B cell (primary cell): ENCODE measurements around the gene PDZRN3. TPM values are rescaled to one million over a fixed set of nuclear protein-coding genes. Genes with fewer than 3 reads are reported as not detected.

Experiments
- ATAC-seq: fragments of 200-7000 bp; cut with Tn5 transposase; one replicate; pipeline ENCODE4 v1.10.0; 2021; ENCODE audit warnings: low read depth, mild to moderate bottlenecking, moderate number of reproducible peaks, moderate library complexity
- CTCF ChIA-PET: fragments of 350-600 bp; sonication (Branson Sonifier 250); formaldehyde crosslinking; loops from one replicate; lab custom pipeline; 2021; ENCODE audit warnings: antibody characterized with exemption, inconsistent platforms; lab: Charles Lee
- POLR2A ChIA-PET: fragments of 350-600 bp; sonication (Branson Sonifier 250); formaldehyde crosslinking; loops from one replicate; lab custom pipeline; 2021; ENCODE audit warnings: antibody characterized with exemption; lab: Charles Lee
- DNase-seq: peaks from one replicate; pipeline ENCODE4 v3.0.0; 2013
- H2AFZ ChIP-seq: 2 replicates; pipeline ENCODE4 v1.6.1; 2012; ENCODE audit warnings: mild to moderate bottlenecking, low read depth, low read length; ENCODE audit not compliant: insufficient read depth, poor library complexity, severe bottlenecking
- H3K27ac ChIP-seq, 2 donors: 1 replicate in 1 of 2; 2 replicates in 1 of 2; pipeline ENCODE4 v1.5.1; 2012 to 2013; ENCODE audit warnings: low read length in 2 of 2, mild to moderate bottlenecking in 2 of 2, moderate library complexity in 1 of 2
- H3K27me3 ChIP-seq, 4 experiments: fragments of 200-600 bp in 1 of 4; sonication (generic) in 1 of 4; replicated peaks in 1 of 4; 1 replicate in 2 of 4; 2 replicates in 2 of 4; pipeline versions ENCODE4 v1.6.1 to v1.7.0; 2013 to 2016; ENCODE audit warnings: low read length in 3 of 4, mild to moderate bottlenecking in 2 of 4, mixed read lengths in 1 of 4, moderate library complexity in 1 of 4; ENCODE audit not compliant: insufficient read depth in 4 of 4, control insufficient read depth in 3 of 4; ENCODE audit errors: control extremely low read depth in 1 of 4
- H3K36me3 ChIP-seq, 2 experiments: replicated peaks in 1 of 2; 1 replicate in 1 of 2; 2 replicates in 1 of 2; pipeline versions ENCODE4 v1.6.1 to v1.7.1; 2013; ENCODE audit warnings: low read length in 1 of 2; ENCODE audit not compliant: insufficient read depth in 2 of 2, control insufficient read depth in 1 of 2; ENCODE audit errors: control extremely low read depth in 1 of 2, extremely low read depth in 1 of 2
- H3K4me1 ChIP-seq, 2 donors: fragments of 200-600 bp in 1 of 2; sonication (generic) in 1 of 2; 1 replicate in 1 of 2; 2 replicates in 1 of 2; pipeline versions ENCODE4 v1.5.1 to v1.6.1; 2013 to 2017; ENCODE audit warnings: low read length in 2 of 2; ENCODE audit not compliant: control insufficient read depth in 2 of 2, insufficient read depth in 2 of 2
- H3K4me2 ChIP-seq: replicated peaks from 2 replicates; pipeline ENCODE3; 2012; ENCODE audit warnings: mild to moderate bottlenecking, low read depth, low read length; ENCODE audit not compliant: poor library complexity, severe bottlenecking
- H3K4me3 ChIP-seq, 5 experiments: fragments of 200-600 bp in 1 of 5; sonication (generic) in 1 of 5; 1 replicate in 3 of 5; 2 replicates in 2 of 5; pipeline versions ENCODE4 v1.5.1 to v1.7.0; 2011 to 2016; ENCODE audit warnings: low read length in 4 of 5, mild to moderate bottlenecking in 4 of 5, low read depth in 2 of 5, control low read depth in 1 of 5, moderate library complexity in 1 of 5; ENCODE audit not compliant: insufficient read depth in 1 of 5; ENCODE audit errors: control extremely low read depth in 1 of 5, extremely low read depth in 1 of 5
- H3K79me2 ChIP-seq: fragments of 200-600 bp; sonication (generic); one replicate; pipeline ENCODE4 v1.6.0; 2016; ENCODE audit warnings: low read length; ENCODE audit not compliant: control insufficient read depth, insufficient read depth
- H3K9ac ChIP-seq: fragments of 200-600 bp; sonication (generic); 2 replicates; pipeline ENCODE4 v1.6.1; 2017; ENCODE audit warnings: mild to moderate bottlenecking, low read length, moderate library complexity
- H3K9me3 ChIP-seq, 3 donors: one replicate each; pipeline versions ENCODE4 v1.6.1 to v1.7.1; 2013; ENCODE audit warnings: low read length in 2 of 3; ENCODE audit not compliant: control insufficient read depth in 2 of 3, insufficient read depth in 1 of 3; ENCODE audit errors: control extremely low read depth in 1 of 3
- H4K20me1 ChIP-seq: 2 replicates; pipeline ENCODE4 v1.6.0; 2012; ENCODE audit warnings: mild to moderate bottlenecking, low read length; ENCODE audit not compliant: insufficient read depth, control insufficient read depth, poor library complexity, severe bottlenecking
- H3K27ac Mint-ChIP-seq: one replicate; pipeline ENCODE4 v1.8.0; 2021; ENCODE audit warnings: mixed read lengths
- H3K27me3 Mint-ChIP-seq: one replicate; pipeline ENCODE4 v1.8.0; 2021; ENCODE audit warnings: mixed read lengths
- H3K4me1 Mint-ChIP-seq: one replicate; pipeline ENCODE4 v1.8.0; 2021; ENCODE audit warnings: mixed read lengths
- H3K4me3 Mint-ChIP-seq: one replicate; pipeline ENCODE4 v1.8.0; 2021; ENCODE audit warnings: mixed read lengths
- H3K9me3 Mint-ChIP-seq: one replicate; pipeline ENCODE4 v1.8.0; 2022; ENCODE audit warnings: mixed read lengths; ENCODE audit not compliant: insufficient read depth
- EZH2 ChIP-seq: IDR thresholded peaks from 2 replicates; pipeline ENCODE4 v1.6.1; 2012; ENCODE audit warnings: borderline replicate concordance, low read depth, mild to moderate bottlenecking, moderate library complexity, low read length; ENCODE audit not compliant: insufficient read depth, poor library complexity, severe bottlenecking
- WGBS: methylation state at CpG from one replicate; pipeline ENCODE4 v1.1.5; 2013; ENCODE audit warnings: missing lambda C conversion rate; ENCODE audit not compliant: insufficient coverage; 5-methylcytosine and 5-hydroxymethylcytosine counted together
- intact Hi-C: fragments of 100-400 bp; cut with micrococcal nuclease; formaldehyde crosslinking; loops from one replicate; pipeline ENCODE4 v1.10.0; 2022
- polyA plus RNA-seq: library from polyadenylated mRNA; depleted of rRNA; stranded (reverse); fragments of >200 nt; gene quantifications from 2 replicates; pipeline ENCODE4 v1.2.3, GENCODE V29; 2012
- total RNA-seq, 2 donors: library from RNA; stranded (reverse); fragments of 120-200 nt in 1 of 2; gene quantifications; 1 replicate in 1 of 2; 2 replicates in 1 of 2; pipeline versions ENCODE4 v1.2.3 to v1.2.4, GENCODE V29; 2013 to 2022
- TF ChIP-seq, protein P1 (sequence below): fragments of 200-600 bp; IDR thresholded peaks from one replicate; pipeline ENCODE4 v1.8.0; 2022; ENCODE audit warnings: antibody characterized with exemption, mild to moderate bottlenecking

PDZRN3 gene
- total and polyA plus RNA-seq, 2 donors (not counting 1 experiment from before 2014, with no cell fraction given) = not detected

DNA sequence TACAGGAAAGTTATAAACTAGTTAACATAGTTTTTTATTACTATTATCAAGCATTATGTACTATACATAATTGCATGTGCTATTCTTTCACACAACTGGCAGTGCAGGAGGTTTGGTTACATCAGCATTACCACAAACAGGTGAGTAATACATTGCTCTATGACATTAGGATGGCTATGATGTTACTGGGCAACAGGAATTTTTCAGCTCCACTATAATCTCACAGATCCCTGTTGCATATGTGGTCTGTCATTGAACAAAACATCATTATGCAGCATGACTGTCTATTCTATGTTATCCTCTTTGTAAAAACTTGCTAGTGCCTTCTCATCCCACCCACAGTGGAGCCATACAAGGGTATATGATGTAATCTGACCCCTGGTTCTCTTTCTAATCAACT, 36.5 kb upstream of the PDZRN3 start:
- Mint-ChIP-seq H3K27me3 (no peaks in the 10 kb centered on the region), H3K27ac (no peak overlapping the region), H3K4me1 (no peaks in the 10 kb centered on the region), H3K4me3 (no peak overlapping the region), H3K9me3 (no peaks in the 10 kb centered on the region)
- no peaks in the 10 kb centered on the region for H4K20me1 ChIP-seq
- H3K9ac ChIP-seq = no peak overlapping the region
- TF ChIP-seq EZH2 = no peak
- TF ChIP-seq, protein P1, sequence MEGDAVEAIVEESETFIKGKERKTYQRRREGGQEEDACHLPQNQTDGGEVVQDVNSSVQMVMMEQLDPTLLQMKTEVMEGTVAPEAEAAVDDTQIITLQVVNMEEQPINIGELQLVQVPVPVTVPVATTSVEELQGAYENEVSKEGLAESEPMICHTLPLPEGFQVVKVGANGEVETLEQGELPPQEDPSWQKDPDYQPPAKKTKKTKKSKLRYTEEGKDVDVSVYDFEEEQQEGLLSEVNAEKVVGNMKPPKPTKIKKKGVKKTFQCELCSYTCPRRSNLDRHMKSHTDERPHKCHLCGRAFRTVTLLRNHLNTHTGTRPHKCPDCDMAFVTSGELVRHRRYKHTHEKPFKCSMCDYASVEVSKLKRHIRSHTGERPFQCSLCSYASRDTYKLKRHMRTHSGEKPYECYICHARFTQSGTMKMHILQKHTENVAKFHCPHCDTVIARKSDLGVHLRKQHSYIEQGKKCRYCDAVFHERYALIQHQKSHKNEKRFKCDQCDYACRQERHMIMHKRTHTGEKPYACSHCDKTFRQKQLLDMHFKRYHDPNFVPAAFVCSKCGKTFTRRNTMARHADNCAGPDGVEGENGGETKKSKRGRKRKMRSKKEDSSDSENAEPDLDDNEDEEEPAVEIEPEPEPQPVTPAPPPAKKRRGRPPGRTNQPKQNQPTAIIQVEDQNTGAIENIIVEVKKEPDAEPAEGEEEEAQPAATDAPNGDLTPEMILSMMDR = no peak
- POLR2A ChIA-PET = no interaction called here
- no peaks in the 10 kb centered on the region for H3K4me1 ChIP-seq
- ATAC-seq (no peak), DNase-seq (no peak)
- H3K27ac ChIP-seq = no peak overlapping the region
- intact Hi-C loops = no loop called here
- CTCF ChIA-PET = no interaction called here
- H3K9me3 ChIP-seq = no peaks in the 10 kb centered on the region
- H3K79me2 ChIP-seq = no peaks in the 10 kb centered on the region
- H3K4me3 ChIP-seq = no peak overlapping the region
- H3K36me3 ChIP-seq = no peaks in the 10 kb centered on the region
- H3K27me3 ChIP-seq = no peaks in the 10 kb centered on the region
- no peak overlapping the region for H2AFZ ChIP-seq
- no peak overlapping the region for H3K4me2 ChIP-seq

DNA sequence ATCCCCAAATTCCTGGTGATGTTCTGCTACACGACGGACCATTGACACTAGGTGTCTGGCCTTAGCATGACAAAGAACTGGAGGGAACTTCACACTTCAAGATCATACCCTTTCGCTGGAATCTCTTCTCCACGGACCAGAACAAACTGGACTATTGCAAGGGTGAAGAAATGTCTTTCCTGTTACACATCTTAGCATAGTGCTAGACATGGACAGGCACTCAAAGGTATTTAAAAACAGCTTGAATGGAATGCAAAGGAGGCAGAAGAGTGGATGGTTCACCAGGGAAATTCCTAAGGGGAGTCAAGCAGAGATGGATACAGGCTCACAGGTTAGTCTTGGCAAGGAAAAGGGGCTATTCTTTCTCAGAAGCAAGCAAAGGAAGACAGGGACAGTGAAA, 33.5 kb upstream of the PDZRN3 start:
- POLR2A ChIA-PET = no interaction called here
- intact Hi-C loops = no loop called here
- Mint-ChIP-seq H3K4me1 (no peaks in the 10 kb centered on the region), H3K27ac (no peak overlapping the region), H3K9me3 (no peaks in the 10 kb centered on the region), H3K4me3 (no peak overlapping the region), H3K27me3 (no peaks in the 10 kb centered on the region)
- WGBS = 64% methylated on average over 2 of the region's 4 CpGs
- TF ChIP-seq, protein P1 = no peak
- TF ChIP-seq EZH2 = no peak
- Histone ChIP-seq H3K79me2 (no peaks in the 10 kb centered on the region), H4K20me1 (no peaks in the 10 kb centered on the region), H3K4me1 (no peaks in the 10 kb centered on the region), H3K4me3 (no peak overlapping the region), H2AFZ (no peak overlapping the region), H3K27ac (no peak overlapping the region), H3K27me3 (no peaks in the 10 kb centered on the region), H3K9me3 (no peaks in the 10 kb centered on the region), H3K4me2 (no peak overlapping the region), H3K9ac (no peak overlapping the region), H3K36me3 (no peaks in the 10 kb centered on the region)
- DNase-seq = no peak
- no peak for ATAC-seq
- CTCF ChIA-PET = no interaction called here
